ENCODE data around the gene N4BP2L1.

DNA sequence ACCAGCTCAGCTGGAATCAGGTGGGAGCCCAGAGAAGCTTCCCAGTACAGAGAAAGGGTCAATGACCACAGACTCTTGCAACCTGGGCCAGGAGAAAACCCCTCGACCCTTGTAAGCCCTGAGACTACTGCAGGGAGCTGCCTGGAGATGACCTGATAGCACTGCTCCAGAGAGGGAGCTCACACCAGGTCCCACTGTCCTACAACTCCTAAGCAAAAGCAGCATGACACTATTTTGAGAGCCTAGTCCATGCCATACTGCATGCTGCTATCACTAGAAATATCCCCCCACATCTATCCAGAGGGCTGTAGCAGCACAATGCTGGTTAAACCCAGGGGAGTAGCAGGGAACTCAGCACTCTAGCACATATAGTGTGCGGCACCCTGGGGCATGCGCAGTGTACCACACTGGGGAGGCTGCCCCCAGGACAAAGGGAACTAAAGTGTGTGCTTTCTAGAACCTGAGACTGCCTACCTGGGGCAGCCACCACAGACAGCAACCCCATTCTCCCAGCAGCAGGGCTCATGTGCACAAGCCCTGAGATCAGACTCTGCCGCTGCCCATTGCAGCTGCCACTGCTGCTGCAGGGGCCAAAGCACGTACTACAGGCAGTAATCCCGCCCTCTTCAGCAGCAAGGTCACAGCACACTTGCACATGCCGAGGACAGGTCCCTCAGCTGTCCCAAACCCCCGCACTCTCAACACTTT is 27.1 kb upstream of the N4BP2L1 start:
- TF ChIP-seq, protein P1, sequence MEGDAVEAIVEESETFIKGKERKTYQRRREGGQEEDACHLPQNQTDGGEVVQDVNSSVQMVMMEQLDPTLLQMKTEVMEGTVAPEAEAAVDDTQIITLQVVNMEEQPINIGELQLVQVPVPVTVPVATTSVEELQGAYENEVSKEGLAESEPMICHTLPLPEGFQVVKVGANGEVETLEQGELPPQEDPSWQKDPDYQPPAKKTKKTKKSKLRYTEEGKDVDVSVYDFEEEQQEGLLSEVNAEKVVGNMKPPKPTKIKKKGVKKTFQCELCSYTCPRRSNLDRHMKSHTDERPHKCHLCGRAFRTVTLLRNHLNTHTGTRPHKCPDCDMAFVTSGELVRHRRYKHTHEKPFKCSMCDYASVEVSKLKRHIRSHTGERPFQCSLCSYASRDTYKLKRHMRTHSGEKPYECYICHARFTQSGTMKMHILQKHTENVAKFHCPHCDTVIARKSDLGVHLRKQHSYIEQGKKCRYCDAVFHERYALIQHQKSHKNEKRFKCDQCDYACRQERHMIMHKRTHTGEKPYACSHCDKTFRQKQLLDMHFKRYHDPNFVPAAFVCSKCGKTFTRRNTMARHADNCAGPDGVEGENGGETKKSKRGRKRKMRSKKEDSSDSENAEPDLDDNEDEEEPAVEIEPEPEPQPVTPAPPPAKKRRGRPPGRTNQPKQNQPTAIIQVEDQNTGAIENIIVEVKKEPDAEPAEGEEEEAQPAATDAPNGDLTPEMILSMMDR (IDR thresholded peaks at IDR 0.05): no peak
- TF ChIP-seq EZH2 (IDR thresholded peaks at IDR 0.05) (no peak), EZH2phosphoT487 (IDR thresholded peaks at IDR 0.05) (no peak)

All from neural progenitor cell (in vitro differentiated cells).